ENCODE results near the gene MAFB. TPM values are rescaled to one million over a fixed set of nuclear protein-coding genes. Genes with fewer than 3 reads are reported as not detected.
A peak's percentile ranks its signal among the peaks of the same experiment; 100 is the strongest.

The MAFB gene
- polyA plus RNA-seq, 3 donors: 113 to 161 (median 134) TPM

DNA sequence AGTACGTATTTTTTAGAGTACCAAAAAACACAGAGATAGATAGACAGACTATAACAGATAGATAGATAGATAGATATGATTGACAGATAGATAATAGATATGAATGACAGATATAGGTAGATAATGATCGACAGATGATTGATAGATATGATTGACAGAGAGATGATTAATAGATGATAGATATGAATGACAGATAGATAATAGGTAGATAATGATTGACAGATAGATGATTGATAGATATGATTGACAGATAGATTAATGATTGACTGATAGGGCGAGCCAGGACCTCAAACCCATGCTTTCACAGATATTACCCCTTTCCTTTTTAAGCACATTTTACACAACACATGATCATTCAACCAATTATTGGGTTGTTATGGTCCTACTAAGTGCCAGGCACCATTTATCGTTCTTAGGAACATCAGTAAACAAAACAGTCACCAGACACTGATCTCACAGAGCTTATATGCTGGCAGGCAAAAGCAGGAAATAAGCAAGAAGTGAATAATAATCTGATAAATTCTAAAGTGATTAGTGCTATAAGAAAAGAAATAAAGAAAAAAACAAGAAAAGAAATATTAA lies 11.6 kb downstream of the MAFB start:
- no peak for DNase-seq
- Mint-ChIP-seq H3K4me3 (peak overlapping the region in 1 of 2 donors; percentile 39), H3K27me3 (ENCODE audit: low read depth in 3 of 3) (peaks cover 49 to 60% (median 57%) of the 10 kb centered on the region in 3 donors), H3K36me3 (peaks cover 9 to 10% of the 10 kb centered on the region in 2 donors), H3K27ac (no peak overlapping the region), H3K9me3 (peaks cover 0 to 9% (median 0%) of the 10 kb centered on the region in 7 donors), H3K4me1 (peaks cover 45% of the 10 kb centered on the region)
- Histone ChIP-seq H3K4me1 (ENCODE audit: control insufficient read depth in 1 of 2, insufficient read depth in 2 of 2, low read length in 2 of 2) (peaks cover 37 to 44% of the 10 kb centered on the region in 2 donors), H3K27me3 (ENCODE audit: control insufficient read depth in 2 of 2, insufficient read depth in 2 of 2, low read length in 2 of 2) (peaks cover 23 to 25% of the 10 kb centered on the region in 2 donors), H3K9ac (ENCODE audit: insufficient read depth, low read length, poor library complexity, severe bottlenecking) (no peak overlapping the region), H2AFZ (ENCODE audit: insufficient read depth, low read depth, low read length, poor library complexity, severe bottlenecking) (no peak overlapping the region), H3K4me3 (replicated peaks in 1 of 3; ENCODE audit: low read depth in 2 of 3, low read length in 3 of 3) (no peak overlapping the region), H3K36me3 (replicated peaks in 1 of 2; ENCODE audit: control insufficient read depth in 1 of 2, insufficient read depth in 2 of 2, low read length in 2 of 2) (no peaks in the 10 kb centered on the region), H3K79me2 (ENCODE audit: insufficient read depth, low read length) (no peaks in the 10 kb centered on the region), H3K4me2 (replicated peaks; ENCODE audit: extremely low read depth, low read length, poor library complexity, severe bottlenecking) (no peak overlapping the region), H3K9me3 (replicated peaks in 1 of 2; ENCODE audit: control insufficient read depth in 1 of 2, insufficient read depth in 1 of 2, low read length in 2 of 2) (no peaks in the 10 kb centered on the region), H3K27ac (ENCODE audit: low read depth in 1 of 2, low read length in 2 of 2) (no peak overlapping the region), H4K20me1 (ENCODE audit: insufficient read depth, low read length) (peaks cover 12% of the 10 kb centered on the region)
- TF ChIP-seq, protein P1, sequence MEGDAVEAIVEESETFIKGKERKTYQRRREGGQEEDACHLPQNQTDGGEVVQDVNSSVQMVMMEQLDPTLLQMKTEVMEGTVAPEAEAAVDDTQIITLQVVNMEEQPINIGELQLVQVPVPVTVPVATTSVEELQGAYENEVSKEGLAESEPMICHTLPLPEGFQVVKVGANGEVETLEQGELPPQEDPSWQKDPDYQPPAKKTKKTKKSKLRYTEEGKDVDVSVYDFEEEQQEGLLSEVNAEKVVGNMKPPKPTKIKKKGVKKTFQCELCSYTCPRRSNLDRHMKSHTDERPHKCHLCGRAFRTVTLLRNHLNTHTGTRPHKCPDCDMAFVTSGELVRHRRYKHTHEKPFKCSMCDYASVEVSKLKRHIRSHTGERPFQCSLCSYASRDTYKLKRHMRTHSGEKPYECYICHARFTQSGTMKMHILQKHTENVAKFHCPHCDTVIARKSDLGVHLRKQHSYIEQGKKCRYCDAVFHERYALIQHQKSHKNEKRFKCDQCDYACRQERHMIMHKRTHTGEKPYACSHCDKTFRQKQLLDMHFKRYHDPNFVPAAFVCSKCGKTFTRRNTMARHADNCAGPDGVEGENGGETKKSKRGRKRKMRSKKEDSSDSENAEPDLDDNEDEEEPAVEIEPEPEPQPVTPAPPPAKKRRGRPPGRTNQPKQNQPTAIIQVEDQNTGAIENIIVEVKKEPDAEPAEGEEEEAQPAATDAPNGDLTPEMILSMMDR (IDR thresholded peaks at IDR 0.05): no peak
- intact Hi-C loops (cut with micrococcal nuclease): no loop called here
- WGBS (ENCODE audit: insufficient coverage): 100% methylated on average over 1 of the region's 4 CpGs

- peaks cover 39% of the 10 kb centered on the region for H3K4me1 Mint-ChIP-seq
- peak in 2 of 3 donors; percentile 29 to 31 for DNase-seq
- peak overlapping the region; percentile 46 for H3K4me2 ChIP-seq (replicated peaks; ENCODE audit: extremely low read depth, low read length, poor library complexity, severe bottlenecking)
- H3K79me2 ChIP-seq (ENCODE audit: insufficient read depth, low read length): no peaks in the 10 kb centered on the region
- H3K9me3 Mint-ChIP-seq: peaks cover 0 to 6% (median 0%) of the 10 kb centered on the region in 7 donors
- H3K27me3 Mint-ChIP-seq (ENCODE audit: low read depth in 3 of 3): peaks cover 46 to 54% (median 50%) of the 10 kb centered on the region in 3 donors
- peaks cover 29 to 36% of the 10 kb centered on the region in 2 donors for H3K4me1 ChIP-seq (ENCODE audit: control insufficient read depth in 1 of 2, insufficient read depth in 2 of 2, low read length in 2 of 2)
- H3K36me3 ChIP-seq (replicated peaks in 1 of 2; ENCODE audit: control insufficient read depth in 1 of 2, insufficient read depth in 2 of 2, low read length in 2 of 2): no peaks in the 10 kb centered on the region
- TF ChIP-seq, protein P1 (IDR thresholded peaks at IDR 0.05): no peak
- H3K9ac ChIP-seq (ENCODE audit: insufficient read depth, low read length, poor library complexity, severe bottlenecking): no peak overlapping the region
- H3K9me3 ChIP-seq (replicated peaks in 1 of 2; ENCODE audit: control insufficient read depth in 1 of 2, insufficient read depth in 1 of 2, low read length in 2 of 2): no peaks in the 10 kb centered on the region
- H4K20me1 ChIP-seq (ENCODE audit: insufficient read depth, low read length): peaks cover 4% of the 10 kb centered on the region
- peak overlapping the region in 1 of 3 experiments; percentile 43 for H3K4me3 ChIP-seq (replicated peaks in 1 of 3; ENCODE audit: low read depth in 2 of 3, low read length in 3 of 3)
- peak overlapping the region in 6 of 7 donors; percentile 16 to 68 (median 48) for H3K27ac Mint-ChIP-seq
- peak overlapping the region in 1 of 2 donors; percentile 72 for H3K4me3 Mint-ChIP-seq
- no peak overlapping the region for H3K27ac ChIP-seq (ENCODE audit: low read depth in 1 of 2, low read length in 2 of 2)
- intact Hi-C loops (cut with micrococcal nuclease): no loop called here
- H3K27me3 ChIP-seq (ENCODE audit: control insufficient read depth in 2 of 2, insufficient read depth in 2 of 2, low read length in 2 of 2): peaks cover 15 to 25% of the 10 kb centered on the region in 2 donors
- no peak overlapping the region for H2AFZ ChIP-seq (ENCODE audit: insufficient read depth, low read depth, low read length, poor library complexity, severe bottlenecking)
- 27% methylated on average over 3 of the region's 7 CpGs for WGBS (ENCODE audit: insufficient coverage)
- peaks cover 3 to 5% of the 10 kb centered on the region in 2 donors for H3K36me3 Mint-ChIP-seq
Measured at GRCh38 chr20:40676491-40677269, 12.4 kb downstream of the MAFB start.

All from CD14-positive monocyte (primary cell).